ENCODE results near the gene ADAD2.

- TF ChIP-seq CTCF (IDR thresholded peaks at IDR 0.05; ENCODE audit: extremely low read depth in 1 of 2, insufficient read depth in 1 of 2, low read depth in 1 of 2, low read length in 2 of 2) (no peak), POLR2A (IDR thresholded peaks at IDR 0.05; ENCODE audit: low read depth, low read length) (no peak), GATA2 (IDR thresholded peaks at IDR 0.05; ENCODE audit: insufficient read depth, insufficient read length, low read depth, low read length) (no peak)
Measured at GRCh38 chr16:84196101-84196500, 5.1 kb downstream of the ADAD2 start.
